ENCODE results near the gene GPC5. TPM values are rescaled to one million over a fixed set of nuclear protein-coding genes. Genes with fewer than 3 reads are reported as not detected.

Gene GPC5
- total and polyA plus RNA-seq, 2 donors (not counting 3 experiments of a cell fraction or from before 2014, with no cell fraction given): 0.59 to 0.97 TPM

DNA sequence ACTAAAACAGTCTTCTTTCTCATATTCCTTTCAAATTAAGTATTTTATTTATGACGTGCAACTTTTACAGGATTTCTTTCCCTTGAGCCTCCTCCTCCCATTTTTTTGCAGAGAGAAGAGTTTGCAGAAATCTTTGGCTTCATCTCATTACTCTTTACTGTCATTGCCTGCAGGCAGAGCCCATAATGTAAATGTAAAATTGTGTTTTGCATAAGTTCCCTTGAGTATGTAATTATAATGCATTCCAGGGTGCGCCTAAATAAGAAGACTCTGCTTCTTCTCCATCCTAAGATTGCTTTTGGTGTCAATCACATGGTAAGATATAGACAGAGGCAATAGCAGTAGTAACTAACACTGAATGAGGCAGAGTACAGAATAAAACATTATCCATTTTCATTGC lies 27.9 kb upstream of the GPC5 start:
- FAIRE-seq: no peak
- POLR2A ChIA-PET: no interaction called here

More for the DNA sequence above, 27.9 kb upstream of the GPC5 start:
- no peaks in the 10 kb centered on the region for H3K79me2 ChIP-seq (ENCODE audit: control insufficient read depth, insufficient read depth, low read length)
- peaks cover 6% of the 10 kb centered on the region for H3K4me1 ChIP-seq (ENCODE audit: control insufficient read depth, extremely low read depth, insufficient read depth, low read length)
- H2AFZ ChIP-seq (ENCODE audit: low read depth, low read length): no peak overlapping the region
- CTCF ChIA-PET: interaction anchor here (1.0 kb wide), 1 partner anchor 13 kb away, joined by 3 read pairs; no protein-coding TSS in a partner anchor
- no peak overlapping the region for H3K9ac ChIP-seq (replicated peaks; ENCODE audit: extremely low read depth, insufficient read depth, low read length)
- H3K9me1 ChIP-seq (replicated peaks; ENCODE audit: control insufficient read depth, extremely low read depth, insufficient read depth, low read length): no peaks in the 10 kb centered on the region
- dilution Hi-C loops (cut with MboI; ENCODE audit: extremely low pct_ligation_motif_present, low sequenced_read_pairs) (no loop called here), intact Hi-C loops (cut with micrococcal nuclease) (no loop called here)
- H3K36me3 ChIP-seq (ENCODE audit: control insufficient read depth in 2 of 2, extremely low read depth in 1 of 2, insufficient read depth in 2 of 2, low read length in 2 of 2): no peaks in the 10 kb centered on the region
- no peak for DNase-seq (ENCODE audit: low read depth, low spot score)
- no peak overlapping the region for H3K27ac ChIP-seq (ENCODE audit: insufficient read depth, low read depth, low read length)
- no peak overlapping the region for H3K4me3 ChIP-seq (replicated peaks in 1 of 3; ENCODE audit: insufficient read depth in 1 of 3, low read depth in 1 of 3, low read length in 3 of 3)
- TF ChIP-seq FOS (IDR thresholded peaks at IDR 0.05; ENCODE audit: borderline replicate concordance, insufficient read depth, low read length): no peak
- TF ChIP-seq MYC (IDR thresholded peaks at IDR 0.05; ENCODE audit: low read depth, low read length): no peak
- no peak for TF ChIP-seq MAX (IDR thresholded peaks at IDR 0.05; ENCODE audit: insufficient read depth, insufficient read length)
- no peak for TF ChIP-seq GATA2 (IDR thresholded peaks at IDR 0.05; ENCODE audit: insufficient read depth, insufficient read length, low read depth, low read length)
- TF ChIP-seq POLR2AphosphoS5 (IDR thresholded peaks at IDR 0.05; ENCODE audit: insufficient read depth, low read depth, low read length): no peak
- no peak for TF ChIP-seq JUN (IDR thresholded peaks at IDR 0.05; ENCODE audit: borderline replicate concordance, insufficient read depth, insufficient read length, low read depth)
- TF ChIP-seq POLR2A (IDR thresholded peaks at IDR 0.05; ENCODE audit: low read depth, low read length): no peak
- TF ChIP-seq EZH2 (IDR thresholded peaks at IDR 0.05; ENCODE audit: borderline replicate concordance, low read depth, low read length, severe bottlenecking): no peak
- no peak for TF ChIP-seq CTCF (IDR thresholded peaks at IDR 0.05; ENCODE audit: extremely low read depth in 1 of 2, insufficient read depth in 1 of 2, low read depth in 1 of 2, low read length in 2 of 2)
- no peak overlapping the region for H3K4me2 ChIP-seq (ENCODE audit: insufficient read depth, low read length)
- H3K27me3 ChIP-seq (ENCODE audit: control insufficient read depth in 2 of 2, insufficient read depth in 2 of 2, low read length in 2 of 2): peaks cover 0 to 8% of the 10 kb centered on the region in 2 experiments
- no peaks in the 10 kb centered on the region for H3K9me3 ChIP-seq (replicated peaks; ENCODE audit: control insufficient read depth, insufficient read depth, low read length)
- H4K20me1 ChIP-seq (replicated peaks; ENCODE audit: control insufficient read depth, extremely low read depth, insufficient read depth, low read length): no peaks in the 10 kb centered on the region
- no TSS peak for BruUV-seq (replicated peaks)

Measured in endothelial cell of umbilical vein (primary cell).